Embryonic facial prominence (tissue), 1 donor: ENCODE results near the gene PRDM4.
"Not testable (repeated sequence)": the region's sequence is repeated elsewhere in the genome, so short reads cannot be mapped to it uniquely, and the experiment has no call there.

Experiments
- DNase-seq: peaks from one replicate; pipeline ENCODE4 v3.0.0-alpha.2; 2016; ENCODE audit errors: extremely low spot score

Gene PRDM4

DNA sequence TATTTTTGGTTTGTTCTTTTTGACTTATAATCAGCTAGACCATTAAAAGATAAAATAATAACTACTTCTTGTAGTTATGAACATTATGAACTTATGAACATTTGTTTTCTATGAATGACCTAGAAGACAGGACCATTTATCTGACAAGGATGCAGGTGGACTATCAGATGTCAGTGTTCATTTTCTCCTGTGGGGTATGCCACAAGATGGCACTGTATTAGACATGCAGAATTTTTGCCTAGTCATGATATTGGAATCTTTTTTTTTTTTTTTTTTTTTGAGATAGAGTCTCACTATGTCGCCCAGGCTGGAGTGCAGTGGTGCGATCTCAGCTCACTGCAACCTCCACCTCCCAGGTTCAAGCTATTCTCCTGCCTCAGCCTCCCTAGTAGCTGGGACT, 65.2 kb downstream of the PRDM4 start:
- not testable (repeated sequence) for DNase-seq

DNA sequence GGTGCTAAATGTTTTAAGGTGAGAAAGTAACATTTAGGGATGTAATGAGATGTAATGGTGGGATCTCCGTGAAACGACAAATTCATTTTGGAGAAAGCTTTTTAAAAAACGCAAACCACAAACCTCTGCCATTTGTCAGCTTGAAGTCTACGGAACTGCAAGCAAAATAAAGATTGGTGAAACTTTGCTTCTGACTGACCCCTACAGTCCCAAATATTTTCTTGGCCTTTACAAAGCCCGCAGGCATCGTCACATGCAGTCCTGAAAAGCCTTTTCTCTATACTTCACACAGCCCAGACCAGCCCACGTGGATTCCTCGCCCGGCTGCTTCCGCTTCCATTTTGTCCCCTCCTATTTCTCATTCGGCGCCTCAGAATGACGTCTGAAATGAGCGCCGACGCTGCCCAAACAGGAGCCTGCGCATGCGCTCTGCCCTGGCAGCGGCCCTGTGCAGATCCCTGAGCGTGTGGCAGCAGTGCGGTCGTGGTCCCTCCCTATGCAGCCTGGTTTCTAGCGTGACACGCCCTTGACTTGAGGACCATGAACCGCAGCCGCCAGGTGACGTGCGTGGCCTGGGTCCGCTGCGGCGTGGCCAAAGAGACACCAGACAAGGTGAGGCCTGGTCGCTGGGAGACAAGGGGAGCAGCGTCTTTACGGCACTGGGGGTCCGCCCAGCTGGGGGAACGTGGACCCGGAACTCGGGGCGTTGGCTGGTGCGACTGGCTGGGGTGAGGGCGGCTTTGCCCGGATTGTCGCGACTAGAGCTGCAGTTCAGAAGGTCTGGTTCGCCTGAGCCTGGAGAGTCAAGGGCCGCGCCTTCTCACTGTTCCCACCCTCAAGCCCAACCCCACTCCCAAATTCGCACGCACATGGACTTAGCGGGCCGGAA, 75.3 kb downstream of the PRDM4 start, which contains the start of gene PWP1:
TSS of gene PWP1 (plus strand) at position 440 of the 889 bp plus-strand sequence. CDS start at position 541, 101 bp downstream.
- peak; percentile 90 for DNase-seq

DNA sequence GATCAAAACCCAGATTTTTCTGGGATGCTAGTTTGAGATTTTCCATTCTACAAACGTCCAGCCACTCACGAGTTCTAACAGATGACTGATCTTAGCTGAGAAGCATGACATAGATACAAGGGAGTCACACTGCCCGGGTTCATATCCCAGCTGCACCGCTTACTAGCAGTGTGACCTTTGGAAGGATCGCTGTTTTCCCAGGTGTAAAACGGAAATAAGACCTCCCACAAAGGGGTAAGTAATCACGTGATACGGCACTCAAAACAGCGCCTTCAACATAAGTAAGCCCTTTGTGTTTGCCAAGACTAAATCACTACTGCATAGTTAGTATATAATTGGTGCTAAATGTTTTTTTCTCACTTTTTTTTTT, 76.0 kb downstream of the PRDM4 start:
- DNase-seq: no peak

DNA sequence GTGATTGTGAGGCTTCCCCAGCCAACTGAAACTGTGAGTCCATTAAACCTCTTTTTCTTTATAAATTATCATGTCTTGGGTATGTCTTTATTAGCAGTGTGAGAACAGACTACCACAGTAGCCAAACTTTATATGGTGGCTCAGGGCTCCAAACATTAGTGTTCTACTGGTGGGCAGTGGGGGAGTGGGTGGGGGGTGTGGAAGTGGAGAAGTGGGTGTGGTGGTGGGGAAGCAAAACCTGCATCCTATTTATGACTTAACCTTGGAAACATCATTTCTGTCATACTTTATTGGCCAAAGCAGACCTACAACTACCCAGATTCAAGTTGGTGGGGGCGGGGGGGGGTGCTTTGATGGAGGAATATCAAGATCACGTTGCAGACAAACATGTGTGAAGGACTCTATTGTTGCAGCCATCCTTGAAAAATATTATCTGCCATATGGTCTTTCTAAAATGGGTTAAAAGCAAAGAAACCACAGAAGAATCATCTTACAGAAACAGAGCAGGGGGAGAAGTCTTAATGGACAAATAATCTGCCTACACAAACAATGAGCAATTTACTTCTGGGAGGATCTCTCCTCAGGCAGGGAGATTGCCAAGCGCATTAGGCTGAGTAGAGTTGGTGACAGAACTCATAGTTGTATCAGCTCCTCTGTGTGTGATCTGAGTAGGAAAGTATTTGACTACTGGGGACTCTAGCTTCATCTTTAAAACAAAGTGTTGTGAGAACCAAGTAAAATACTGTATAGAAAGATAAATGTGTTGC, 76.7 kb downstream of the PRDM4 start:
- DNase-seq: no peak
